Measurements from ENCODE around the gene ASB8. TPM values are rescaled to one million over a fixed set of nuclear protein-coding genes. Genes with fewer than 3 reads are reported as not detected.
"Not testable (repeated sequence)": the region's sequence is repeated elsewhere in the genome, so short reads cannot be mapped to it uniquely, and the experiment has no call there.

The ASB8 gene
- polyA plus RNA-seq, 2 of the 4 experiments (the other 2 are of a cell fraction), result 16.2 to 25.6 TPM

DNA sequence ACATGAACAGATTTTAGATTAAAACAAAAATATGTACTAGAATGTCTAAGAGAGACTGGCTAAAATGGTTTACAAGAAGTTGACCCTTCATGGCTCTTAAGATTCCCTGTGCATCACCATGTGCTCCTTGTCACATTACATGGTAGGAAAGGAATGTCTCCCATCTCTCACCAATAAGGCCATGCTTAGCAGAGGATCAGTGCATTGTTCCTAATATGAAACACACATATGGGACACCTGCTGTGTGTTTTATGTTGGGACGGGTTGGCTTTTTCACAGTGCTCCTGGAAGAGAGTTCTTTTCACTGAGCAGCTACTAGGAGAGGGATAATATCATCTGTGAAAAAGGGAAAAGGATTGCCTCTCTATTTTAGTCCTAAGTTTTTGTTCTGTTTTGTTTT, 28.5 kb downstream of the ASB8 start (continued):
- TF ChIP-seq ELK1 (IDR thresholded peaks at IDR 0.05; ENCODE audit: low read depth, low read length) (no peak), NFE2L2 (conservative IDR thresholded peaks at IDR 0.05; ENCODE audit: low read length) (no peak), HMGXB4 (CRISPR knock-in tag; IDR thresholded peaks at IDR 0.05; ENCODE audit: borderline replicate concordance) (no peak), ZFP36 (IDR thresholded peaks at IDR 0.05; ENCODE audit: borderline replicate concordance, partially characterized antibody) (no peak), CBX2 (IDR thresholded peaks at IDR 0.05; ENCODE audit: borderline replicate concordance, low read depth) (no peak), PHF8 (IDR thresholded peaks at IDR 0.05; ENCODE audit: borderline replicate concordance, low read depth) (no peak), RAD21 (conservative IDR thresholded peaks at IDR 0.05 in 1 of 2, IDR thresholded peaks at IDR 0.05 in 1 of 2) (no peak), JUN (IDR thresholded peaks at IDR 0.05) (no peak), GATA3 (IDR thresholded peaks at IDR 0.05; ENCODE audit: borderline replicate concordance) (no peak)

GRCh38 chr12:48126953-48127630, 30.2 kb downstream of the ASB8 start:
- H3K9me3 ChIP-seq, result no peaks in the 10 kb centered on the region
- H3K4me1 ChIP-seq, result no peaks in the 10 kb centered on the region
- DNase-seq (ENCODE audit: low read depth in 1 of 2, low spot score in 1 of 2) (no peak), FAIRE-seq (no peak), ATAC-seq (no peak)
- ChIA-PET POLR2A (no interaction called here), CTCF (interaction anchor here (0.7 to 1.7 kb wide), 3 partner anchors 9 to 63 kb away, joined by 3 to 5 read pairs (median 3); no protein-coding TSS in a partner anchor)
- WGBS (ENCODE audit: missing lambda C conversion rate), result 94% methylated on average over 2 of the region's 2 CpGs
- no peak for TF ChIP-seq FOSL2 (IDR thresholded peaks at IDR 0.05)
- no peak for TF ChIP-seq FOSL2 (CRISPR knock-in tag; IDR thresholded peaks at IDR 0.05)
- TF ChIP-seq SREBF2 (IDR thresholded peaks at IDR 0.05), result no peak
- no peak for TF ChIP-seq KDM5A (IDR thresholded peaks at IDR 0.05)
- TF ChIP-seq NR3C1 (IDR thresholded peaks at IDR 0.05), result no peak
- no peak for TF ChIP-seq E2F6 (IDR thresholded peaks at IDR 0.05; ENCODE audit: borderline replicate concordance, low read depth)
- no peak overlapping the region for H3K4me2 ChIP-seq
- no peak overlapping the region for H3K4me3 ChIP-seq
- no peak overlapping the region for H3K27ac ChIP-seq

GRCh38 chr12:48125985-48126384, 31.3 kb downstream of the ASB8 start:
- H3K9me3 ChIP-seq, result no peaks in the 10 kb centered on the region
- TF ChIP-seq POLR2AphosphoS2 (conservative IDR thresholded peaks at IDR 0.05; ENCODE audit: low read length), result no peak
- no peak for TF ChIP-seq MAZ (IDR thresholded peaks at IDR 0.05; ENCODE audit: borderline replicate concordance, low read depth, low read length)
- no peak for ATAC-seq
- H3K27ac ChIP-seq, result no peak overlapping the region
- POLR2A ChIA-PET, result no interaction called here
- DNase-seq (ENCODE audit: low read depth in 1 of 2, low spot score in 1 of 2), result no peak
- no peak overlapping the region for H3K4me2 ChIP-seq
- CTCF ChIA-PET, result interaction anchor here (1.2 to 1.7 kb wide), 3 partner anchors 10 to 64 kb away, joined by 3 to 5 read pairs (median 3); no protein-coding TSS in a partner anchor
- no peak overlapping the region for H3K4me3 ChIP-seq
- no peaks in the 10 kb centered on the region for H3K4me1 ChIP-seq
- no peak for FAIRE-seq
- 91% methylated on average over 4 of the region's 4 CpGs for WGBS (ENCODE audit: missing lambda C conversion rate)

DNA sequence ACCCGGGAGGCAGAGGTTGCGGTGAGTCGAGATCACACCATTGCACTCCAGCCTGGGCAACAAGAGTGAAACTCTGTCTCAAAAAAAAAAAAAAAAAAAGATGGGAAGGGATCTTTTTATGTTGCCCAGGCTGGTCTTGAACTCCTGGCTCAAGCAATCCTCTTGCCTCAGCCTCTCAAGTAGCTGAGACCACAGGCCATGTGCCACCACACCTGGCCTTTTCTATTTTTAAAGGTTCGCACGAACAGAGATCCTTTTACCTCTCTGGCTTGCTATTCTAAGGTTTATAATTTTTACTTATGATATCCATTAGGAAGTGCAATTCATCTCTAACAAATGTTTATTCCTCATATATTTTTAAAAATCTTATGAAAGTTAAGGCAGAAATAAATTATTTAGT, 31.8 kb downstream of the ASB8 start:
- H3K4me2 ChIP-seq; POLR2A ChIA-PET; H3K9me3 ChIP-seq; FAIRE-seq; H3K4me3 ChIP-seq; H3K4me1 ChIP-seq; DNase-seq (ENCODE audit: low read depth in 1 of 2, low spot score in 1 of 2); H3K27ac ChIP-seq; ATAC-seq: not testable (repeated sequence)
- CTCF ChIA-PET, result interaction anchor here (1.1 to 1.6 kb wide), 3 partner anchors 15 to 65 kb away, joined by 3 to 5 read pairs (median 3); no protein-coding TSS in a partner anchor
- WGBS (ENCODE audit: missing lambda C conversion rate), result 94% methylated on average over 4 of the region's 5 CpGs

All from A549 (cell line).